OCI-LY7 (cell line): ENCODE results near the gene CTDSPL.

Experiments
- EZH2phosphoT487 ChIP-seq: fragments of 200-600 bp; sonication (generic); IDR thresholded peaks from 2 replicates; pipeline ENCODE4 v1.6.1; 2018; ENCODE audit warnings: low read depth, borderline replicate concordance, mild to moderate bottlenecking, mixed run types, antibody characterized with exemption, low read length, moderate library complexity, mixed read lengths
- TF ChIP-seq, protein P1 (sequence below): fragments of 200-600 bp; sonication (generic); conservative IDR thresholded peaks from 2 replicates; pipeline ENCODE4 v1.5.1; 2014; ENCODE audit warnings: mild to moderate bottlenecking, antibody characterized with exemption, low read length, moderate library complexity, mixed read lengths

DNA sequence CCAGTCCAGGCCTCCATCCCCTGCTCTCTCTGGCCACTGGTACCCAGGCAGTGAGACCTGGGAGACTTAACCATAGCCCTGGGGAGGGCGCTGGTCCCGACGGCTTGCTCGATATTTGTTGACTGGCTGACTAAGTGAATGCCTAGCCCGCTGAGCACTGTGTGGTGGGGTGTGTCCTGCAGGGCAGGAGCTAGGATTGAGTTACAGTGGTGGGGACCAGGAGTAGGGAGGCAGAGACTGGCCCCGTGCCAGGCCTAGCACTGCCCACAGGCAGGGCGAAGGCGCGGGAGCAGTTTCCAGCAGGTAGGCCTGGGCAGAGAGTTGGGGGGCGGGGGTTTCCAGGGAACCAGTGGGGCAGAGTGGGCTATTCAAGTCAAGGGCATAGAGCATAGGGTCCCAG is 128.8 kb downstream of the CTDSPL start, which contains the start of gene VILL:
- TF ChIP-seq, protein P1, sequence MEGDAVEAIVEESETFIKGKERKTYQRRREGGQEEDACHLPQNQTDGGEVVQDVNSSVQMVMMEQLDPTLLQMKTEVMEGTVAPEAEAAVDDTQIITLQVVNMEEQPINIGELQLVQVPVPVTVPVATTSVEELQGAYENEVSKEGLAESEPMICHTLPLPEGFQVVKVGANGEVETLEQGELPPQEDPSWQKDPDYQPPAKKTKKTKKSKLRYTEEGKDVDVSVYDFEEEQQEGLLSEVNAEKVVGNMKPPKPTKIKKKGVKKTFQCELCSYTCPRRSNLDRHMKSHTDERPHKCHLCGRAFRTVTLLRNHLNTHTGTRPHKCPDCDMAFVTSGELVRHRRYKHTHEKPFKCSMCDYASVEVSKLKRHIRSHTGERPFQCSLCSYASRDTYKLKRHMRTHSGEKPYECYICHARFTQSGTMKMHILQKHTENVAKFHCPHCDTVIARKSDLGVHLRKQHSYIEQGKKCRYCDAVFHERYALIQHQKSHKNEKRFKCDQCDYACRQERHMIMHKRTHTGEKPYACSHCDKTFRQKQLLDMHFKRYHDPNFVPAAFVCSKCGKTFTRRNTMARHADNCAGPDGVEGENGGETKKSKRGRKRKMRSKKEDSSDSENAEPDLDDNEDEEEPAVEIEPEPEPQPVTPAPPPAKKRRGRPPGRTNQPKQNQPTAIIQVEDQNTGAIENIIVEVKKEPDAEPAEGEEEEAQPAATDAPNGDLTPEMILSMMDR, result no peak
- TF ChIP-seq EZH2phosphoT487, result no peak
